PC-3 (cell line): ENCODE results near the gene PLEKHN1. TPM values are rescaled to one million over a fixed set of nuclear protein-coding genes. Genes with fewer than 3 reads are reported as not detected.

ENCODE experiments used
- ATAC-seq: fragments of 200-7000 bp; cut with Tn5 transposase; 2 replicates; pipeline ENCODE4 v1.9.1; 2020; ENCODE audit warnings: mild to moderate bottlenecking, moderate library complexity
- BruUV-seq: library from RNA; stranded (reverse); fragments of 400-500 nt; replicated peaks from 2 replicates; lab custom pipeline; 2021; lab: Mats Ljungman, UMichigan
- CTCF ChIA-PET: fragments of 300-600 bp; sonication (Branson Sonifier 250); formaldehyde crosslinking; loops from one replicate; lab custom pipeline; 2022; ENCODE audit warnings: antibody characterized with exemption; lab: Charles Lee
- POLR2A ChIA-PET: fragments of 300-600 bp; sonication (Branson Sonifier 250); formaldehyde crosslinking; loops from one replicate; lab custom pipeline; 2022; ENCODE audit warnings: antibody characterized with exemption; ENCODE audit not compliant: unreplicated experiment; lab: Charles Lee
- DNase-seq: peaks from one replicate; pipeline ENCODE4 v3.0.0-alpha.2; 2015
- H2AFZ ChIP-seq: fragments of 300-600 bp; sonication (generic); 2 replicates; pipeline ENCODE4 v1.6.0; 2016; ENCODE audit warnings: antibody characterized with exemption, low read length
- H3F3A ChIP-seq: fragments of 300-600 bp; sonication (generic); one replicate; pipeline ENCODE4 v1.6.0; 2017; ENCODE audit warnings: antibody characterized with exemption, low read length, control low read depth, mild to moderate bottlenecking; ENCODE audit not compliant: unreplicated experiment
- H3K27ac ChIP-seq: fragments of 300-600 bp; sonication (generic); 2 replicates; pipeline ENCODE4 v1.5.1; 2016; ENCODE audit warnings: mild to moderate bottlenecking, low read length
- H3K27me3 ChIP-seq: fragments of 300-600 bp; sonication (generic); 2 replicates; pipeline ENCODE4 v1.6.1; 2016; ENCODE audit warnings: low read length, mixed read lengths
- H3K36me3 ChIP-seq: fragments of 300-600 bp; sonication (generic); 2 replicates; pipeline ENCODE4 v1.6.1; 2016; ENCODE audit warnings: low read depth, mixed run types, low read length, mixed read lengths
- H3K4me1 ChIP-seq: fragments of 300-600 bp; sonication (generic); 2 replicates; pipeline ENCODE4 v1.5.1; 2016; ENCODE audit warnings: low read length; ENCODE audit not compliant: insufficient read depth
- H3K4me2 ChIP-seq: fragments of 300-600 bp; sonication (generic); 2 replicates; pipeline ENCODE4 v1.6.0; 2016; ENCODE audit warnings: low read length
- H3K4me3 ChIP-seq: fragments of 300-600 bp; sonication (generic); 2 replicates; pipeline ENCODE4 v1.5.1; 2016; ENCODE audit warnings: mild to moderate bottlenecking, low read length, mixed read lengths
- H3K79me2 ChIP-seq: fragments of 300-600 bp; sonication (generic); 2 replicates; pipeline ENCODE4 v1.6.1; 2017; ENCODE audit warnings: low read length, mixed read lengths
- H3K9ac ChIP-seq: fragments of 300-600 bp; sonication (generic); 2 replicates; pipeline ENCODE4 v1.6.0; 2016; ENCODE audit warnings: mild to moderate bottlenecking, low read length
- H3K9me2 ChIP-seq: fragments of 300-600 bp; sonication (generic); replicated peaks from 2 replicates; pipeline ENCODE4 v1.6.1; 2016; ENCODE audit warnings: mixed run types, low read length, mixed read lengths
- H3K9me3 ChIP-seq: fragments of 300-600 bp; sonication (generic); 2 replicates; pipeline ENCODE4 v1.6.1; 2016; ENCODE audit warnings: low read length, mixed read lengths
- H4K20me1 ChIP-seq: fragments of 300-600 bp; sonication (generic); 2 replicates; pipeline ENCODE4 v1.6.1; 2016; ENCODE audit warnings: low read length, mixed read lengths
- EZH2 ChIP-seq: fragments of 300-600 bp; sonication (generic); IDR thresholded peaks from one replicate; pipeline ENCODE4 v1.6.1; 2017; ENCODE audit warnings: antibody characterized with exemption, mild to moderate bottlenecking, low read length; ENCODE audit not compliant: unreplicated experiment
- EZH2phosphoT487 ChIP-seq: fragments of 300-600 bp; sonication (generic); IDR thresholded peaks from 2 replicates; pipeline ENCODE4 v1.6.1; 2018; ENCODE audit warnings: mild to moderate bottlenecking, antibody characterized with exemption, low read length, borderline replicate concordance
- intact Hi-C: fragments of 100-400 bp; cut with micrococcal nuclease; formaldehyde crosslinking; loops from 2 replicates; pipeline ENCODE4 v1.9.0; 2023
- total RNA-seq: library from RNA; depleted of rRNA; stranded (reverse); fragments of >200 nt; gene quantifications from 2 replicates; pipeline ENCODE4 v1.2.3, GENCODE V29; 2014
- TF ChIP-seq, protein P1 (sequence below): fragments of 300-600 bp; sonication (generic); conservative IDR thresholded peaks from 2 replicates; pipeline ENCODE4 v1.5.1; 2017; ENCODE audit warnings: antibody characterized with exemption, low read depth, mild to moderate bottlenecking, low read length

The PLEKHN1 gene
- total RNA-seq, 1 experiment from 2014 or later = 14.0 TPM

DNA sequence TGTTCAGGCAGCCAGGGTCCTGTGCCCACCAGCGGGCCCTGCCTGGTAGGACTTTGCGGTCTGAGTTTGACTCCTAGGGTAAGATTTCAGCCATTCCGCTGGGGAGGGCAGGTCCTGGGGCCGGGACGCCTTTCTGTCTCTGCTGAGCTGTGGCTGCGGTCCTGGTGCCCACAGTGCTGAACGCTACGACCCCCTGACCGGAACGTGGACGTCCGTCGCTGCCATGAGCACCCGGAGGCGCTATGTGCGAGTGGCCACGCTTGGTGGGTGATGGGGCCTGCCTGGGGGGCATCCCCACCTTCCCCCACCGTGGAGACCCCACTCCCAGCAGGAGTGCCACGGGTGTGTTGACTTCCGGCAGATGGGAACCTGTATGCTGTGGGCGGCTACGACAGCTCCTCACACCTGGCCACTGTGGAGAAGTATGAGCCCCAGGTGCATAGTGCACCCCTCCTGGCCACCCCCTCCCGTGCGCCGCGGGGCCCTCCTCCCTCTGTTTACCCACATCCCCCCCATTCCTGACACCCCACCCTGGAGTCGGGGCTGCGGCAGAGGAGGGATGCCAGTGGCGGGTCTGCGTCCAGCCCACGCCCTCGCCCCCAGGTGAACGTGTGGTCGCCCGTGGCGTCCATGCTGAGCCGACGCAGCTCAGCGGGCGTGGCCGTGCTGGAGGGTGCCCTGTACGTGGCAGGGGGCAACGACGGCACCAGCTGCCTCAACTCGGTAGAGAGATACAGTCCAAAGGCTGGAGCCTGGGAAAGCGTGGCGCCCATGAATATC, 2.3 kb upstream of the PLEKHN1 start:
- no peak overlapping the region for H3K9ac ChIP-seq
- DNase-seq (no peak), ATAC-seq (no peak)
- H3K4me1 ChIP-seq = peaks cover 29% of the 10 kb centered on the region
- no peaks in the 10 kb centered on the region for H3K36me3 ChIP-seq
- no peak overlapping the region for H2AFZ ChIP-seq
- no peak overlapping the region for H3K4me2 ChIP-seq
- POLR2A ChIA-PET = no interaction called here
- no peaks in the 10 kb centered on the region for H4K20me1 ChIP-seq
- TF ChIP-seq EZH2phosphoT487 = no peak
- TF ChIP-seq, protein P1, sequence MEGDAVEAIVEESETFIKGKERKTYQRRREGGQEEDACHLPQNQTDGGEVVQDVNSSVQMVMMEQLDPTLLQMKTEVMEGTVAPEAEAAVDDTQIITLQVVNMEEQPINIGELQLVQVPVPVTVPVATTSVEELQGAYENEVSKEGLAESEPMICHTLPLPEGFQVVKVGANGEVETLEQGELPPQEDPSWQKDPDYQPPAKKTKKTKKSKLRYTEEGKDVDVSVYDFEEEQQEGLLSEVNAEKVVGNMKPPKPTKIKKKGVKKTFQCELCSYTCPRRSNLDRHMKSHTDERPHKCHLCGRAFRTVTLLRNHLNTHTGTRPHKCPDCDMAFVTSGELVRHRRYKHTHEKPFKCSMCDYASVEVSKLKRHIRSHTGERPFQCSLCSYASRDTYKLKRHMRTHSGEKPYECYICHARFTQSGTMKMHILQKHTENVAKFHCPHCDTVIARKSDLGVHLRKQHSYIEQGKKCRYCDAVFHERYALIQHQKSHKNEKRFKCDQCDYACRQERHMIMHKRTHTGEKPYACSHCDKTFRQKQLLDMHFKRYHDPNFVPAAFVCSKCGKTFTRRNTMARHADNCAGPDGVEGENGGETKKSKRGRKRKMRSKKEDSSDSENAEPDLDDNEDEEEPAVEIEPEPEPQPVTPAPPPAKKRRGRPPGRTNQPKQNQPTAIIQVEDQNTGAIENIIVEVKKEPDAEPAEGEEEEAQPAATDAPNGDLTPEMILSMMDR = no peak
- no peak for TF ChIP-seq EZH2
- intact Hi-C loops = no loop called here
- H3K9me3 ChIP-seq = no peaks in the 10 kb centered on the region
- H3K79me2 ChIP-seq = peaks cover 16% of the 10 kb centered on the region
- CTCF ChIA-PET = no interaction called here
- H3K27me3 ChIP-seq = no peaks in the 10 kb centered on the region
- no peaks in the 10 kb centered on the region for H3F3A ChIP-seq
- H3K27ac ChIP-seq = no peak overlapping the region
- BruUV-seq = no TSS peak
- H3K4me3 ChIP-seq = no peak overlapping the region
- no peaks in the 10 kb centered on the region for H3K9me2 ChIP-seq

DNA sequence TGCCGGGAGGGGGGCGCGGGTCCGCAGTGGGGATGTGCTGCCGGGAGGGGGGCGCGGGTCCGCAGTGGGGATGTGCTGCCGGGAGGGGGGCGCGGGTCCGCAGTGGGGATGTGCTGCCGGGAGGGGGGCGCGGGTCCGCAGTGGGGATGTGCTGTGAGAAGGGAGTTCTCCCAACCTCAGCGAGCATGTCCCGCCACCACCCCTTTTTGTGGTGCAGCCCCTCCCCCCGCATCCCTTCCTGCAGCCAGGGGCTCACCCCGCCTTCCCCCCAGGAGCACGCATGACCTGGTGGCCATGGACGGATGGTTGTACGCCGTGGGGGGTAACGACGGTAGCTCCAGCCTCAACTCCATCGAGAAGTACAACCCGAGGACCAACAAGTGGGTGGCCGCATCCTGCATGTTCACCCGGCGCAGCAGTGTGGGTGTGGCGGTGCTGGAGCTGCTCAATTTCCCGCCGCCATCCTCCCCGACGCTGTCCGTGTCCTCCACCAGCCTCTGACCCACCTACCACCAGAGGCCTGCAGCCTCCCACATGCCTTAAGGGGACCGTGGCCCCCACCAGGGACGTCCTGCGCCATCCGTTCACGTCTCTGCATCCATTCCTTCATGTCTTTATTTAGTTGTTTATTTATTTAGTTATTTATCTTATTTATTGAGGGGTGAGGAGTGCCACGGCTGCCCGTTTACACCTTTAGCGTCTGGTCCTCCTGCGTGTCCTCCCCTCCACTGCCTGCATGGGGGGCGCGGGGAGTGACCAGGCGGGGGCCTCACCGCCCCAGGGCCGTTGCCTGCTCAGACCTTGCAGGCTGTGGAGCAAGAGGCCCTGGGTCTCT, 1.4 kb upstream of the PLEKHN1 start:
- Histone ChIP-seq H3K4me1 (peaks cover 29% of the 10 kb centered on the region), H2AFZ (no peak overlapping the region), H3K4me3 (no peak overlapping the region), H3K4me2 (no peak overlapping the region), H3K9me2 (no peaks in the 10 kb centered on the region), H3F3A (no peaks in the 10 kb centered on the region), H3K27ac (0 out of 2 replicates have a peak overlapping the region, but pooled peaks have one; percentile 99), H3K9ac (no peak overlapping the region), H3K9me3 (no peaks in the 10 kb centered on the region), H3K27me3 (no peaks in the 10 kb centered on the region), H4K20me1 (no peaks in the 10 kb centered on the region), H3K79me2 (peaks cover 15% of the 10 kb centered on the region), H3K36me3 (no peaks in the 10 kb centered on the region)
- ChIA-PET POLR2A (no interaction called here), CTCF (no interaction called here)
- ATAC-seq = no peak
- TF ChIP-seq EZH2 (no peak), EZH2phosphoT487 (no peak)
- TF ChIP-seq, protein P1 = no peak
- intact Hi-C loops = no loop called here
- no peak for DNase-seq
- no TSS peak for BruUV-seq
